ENCODE data around the gene ATP6V1F.

ATP6V1F gene

DNA sequence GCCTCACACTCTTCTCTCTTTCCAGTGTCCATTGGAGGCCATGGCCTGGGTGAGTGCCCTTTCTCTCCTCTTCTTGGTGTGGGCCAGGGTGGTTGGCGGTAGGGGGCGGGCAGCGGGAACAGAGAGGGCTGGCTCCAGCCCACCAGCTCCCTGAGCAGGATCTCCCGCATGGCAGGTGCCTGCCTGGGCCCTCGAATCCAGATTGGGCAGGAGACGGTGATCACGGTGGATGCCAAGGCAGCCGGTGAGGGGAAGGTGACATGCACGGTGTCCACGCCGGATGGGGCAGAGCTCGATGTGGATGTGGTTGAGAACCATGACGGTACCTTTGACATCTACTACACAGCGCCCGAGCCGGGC is 13.5 kb upstream of the ATP6V1F start:
- no peak for DNase-seq

DNA sequence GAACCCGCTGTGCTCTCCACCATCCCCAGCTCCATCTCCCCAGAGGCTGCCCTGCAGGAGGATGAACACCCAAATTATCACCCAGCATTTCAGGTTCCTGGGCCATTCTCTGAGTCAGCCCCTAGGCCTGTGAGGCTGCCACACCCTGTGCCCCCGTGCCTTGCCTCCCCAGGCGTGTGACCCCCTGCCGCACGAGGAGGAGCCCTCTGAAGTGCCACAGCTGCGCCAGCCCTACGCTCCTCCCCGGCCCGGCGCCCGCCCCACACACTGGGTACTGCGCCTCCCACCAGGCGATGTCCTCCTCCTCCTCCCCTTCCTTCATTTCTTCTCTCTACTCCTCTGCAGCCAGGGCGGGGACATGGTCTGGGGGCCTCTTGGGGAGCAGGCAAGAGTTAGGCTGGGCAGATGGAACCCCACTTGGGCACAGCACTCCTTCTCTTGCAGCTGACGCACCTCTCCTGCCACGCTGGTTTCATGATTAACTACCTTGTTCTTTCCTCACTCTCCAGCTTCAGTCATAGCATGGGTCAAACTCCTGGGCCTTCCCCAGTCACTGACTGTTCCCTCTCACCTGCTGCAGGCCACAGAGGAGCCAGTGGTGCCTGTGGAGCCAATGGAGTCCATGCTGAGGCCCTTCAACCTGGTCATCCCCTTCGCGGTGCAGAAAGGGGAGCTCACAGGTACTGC is 12.7 kb upstream of the ATP6V1F start:
- DNase-seq, result no peak

DNA sequence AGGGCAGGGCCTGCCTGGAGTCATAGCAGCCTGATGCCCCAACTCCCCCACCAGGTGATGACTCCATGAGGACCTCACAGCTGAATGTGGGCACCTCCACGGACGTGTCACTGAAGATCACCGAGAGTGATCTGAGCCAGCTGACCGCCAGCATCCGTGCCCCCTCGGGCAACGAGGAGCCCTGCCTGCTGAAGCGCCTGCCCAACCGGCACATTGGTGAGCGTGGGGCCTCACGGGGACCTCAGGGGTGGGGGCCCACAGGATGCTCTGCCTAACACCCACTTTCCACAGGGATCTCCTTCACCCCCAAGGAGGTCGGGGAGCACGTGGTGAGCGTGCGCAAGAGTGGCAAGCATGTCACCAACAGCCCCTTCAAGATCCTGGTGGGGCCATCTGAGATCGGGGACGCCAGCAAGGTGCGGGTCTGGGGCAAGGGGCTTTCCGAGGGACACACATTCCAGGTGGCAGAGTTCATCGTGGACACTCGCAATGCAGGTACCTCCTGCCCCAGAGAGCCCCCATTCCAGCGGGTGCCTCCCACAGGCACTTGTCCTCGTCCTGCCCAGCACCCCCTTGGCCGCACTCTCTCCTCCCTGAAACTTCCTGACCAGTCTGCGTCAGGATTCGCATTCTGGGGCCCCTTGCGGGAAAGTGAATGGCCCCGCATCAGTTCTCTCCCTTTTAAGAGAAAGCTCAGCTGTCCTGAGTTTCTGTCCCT is 10.0 kb upstream of the ATP6V1F start:
- no peak for DNase-seq

DNA sequence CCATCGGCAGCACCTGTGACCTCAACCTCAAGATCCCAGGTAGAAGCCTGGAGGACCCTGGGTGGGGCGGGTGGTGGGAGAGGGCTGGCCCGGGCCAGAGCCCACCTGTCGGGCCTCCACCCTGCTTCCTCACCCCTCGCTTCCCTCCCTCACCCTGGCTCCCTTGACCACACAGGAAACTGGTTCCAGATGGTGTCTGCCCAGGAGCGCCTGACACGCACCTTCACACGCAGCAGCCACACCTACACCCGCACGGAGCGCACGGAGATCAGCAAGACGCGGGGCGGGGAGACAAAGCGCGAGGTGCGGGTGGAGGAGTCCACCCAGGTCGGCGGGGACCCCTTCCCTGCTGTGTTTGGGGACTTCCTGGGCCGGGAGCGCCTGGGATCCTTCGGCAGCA is 8.9 kb upstream of the ATP6V1F start:
- DNase-seq, result no peak

DNA sequence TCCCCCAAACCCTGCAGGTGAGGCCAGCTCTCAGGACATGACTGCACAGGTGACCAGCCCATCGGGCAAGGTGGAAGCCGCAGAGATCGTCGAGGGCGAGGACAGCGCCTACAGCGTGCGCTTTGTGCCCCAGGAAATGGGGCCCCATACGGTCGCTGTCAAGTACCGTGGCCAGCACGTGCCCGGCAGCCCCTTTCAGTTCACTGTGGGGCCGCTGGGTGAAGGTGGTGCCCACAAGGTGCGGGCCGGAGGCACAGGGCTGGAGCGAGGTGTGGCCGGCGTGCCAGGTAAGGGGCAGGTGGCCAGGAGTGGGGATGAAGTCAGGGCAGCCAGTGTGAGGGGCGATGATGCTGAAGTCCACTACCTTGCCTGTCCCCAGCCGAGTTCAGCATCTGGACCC is 8.3 kb upstream of the ATP6V1F start:
- DNase-seq, result no peak

DNA sequence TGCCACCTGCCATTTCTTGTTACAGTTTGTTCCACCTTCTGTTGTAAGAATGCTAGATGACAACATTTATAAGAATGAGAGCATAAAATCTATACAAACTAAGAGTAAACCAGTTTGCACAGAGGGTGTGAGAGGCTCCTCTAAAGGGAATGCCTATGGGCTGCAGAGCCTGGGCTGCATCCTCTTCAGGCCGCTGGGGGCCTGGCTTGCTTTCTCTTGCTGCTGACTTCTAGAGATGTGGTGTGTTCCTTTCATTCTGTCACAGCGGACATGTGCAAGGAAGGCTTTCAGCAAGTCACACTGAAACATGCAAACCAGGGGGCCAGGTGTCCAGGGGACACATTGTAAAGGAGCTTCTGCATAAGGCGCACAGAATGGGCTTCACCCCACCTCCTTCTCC is 7.1 kb upstream of the ATP6V1F start:
- no peak for DNase-seq

DNA sequence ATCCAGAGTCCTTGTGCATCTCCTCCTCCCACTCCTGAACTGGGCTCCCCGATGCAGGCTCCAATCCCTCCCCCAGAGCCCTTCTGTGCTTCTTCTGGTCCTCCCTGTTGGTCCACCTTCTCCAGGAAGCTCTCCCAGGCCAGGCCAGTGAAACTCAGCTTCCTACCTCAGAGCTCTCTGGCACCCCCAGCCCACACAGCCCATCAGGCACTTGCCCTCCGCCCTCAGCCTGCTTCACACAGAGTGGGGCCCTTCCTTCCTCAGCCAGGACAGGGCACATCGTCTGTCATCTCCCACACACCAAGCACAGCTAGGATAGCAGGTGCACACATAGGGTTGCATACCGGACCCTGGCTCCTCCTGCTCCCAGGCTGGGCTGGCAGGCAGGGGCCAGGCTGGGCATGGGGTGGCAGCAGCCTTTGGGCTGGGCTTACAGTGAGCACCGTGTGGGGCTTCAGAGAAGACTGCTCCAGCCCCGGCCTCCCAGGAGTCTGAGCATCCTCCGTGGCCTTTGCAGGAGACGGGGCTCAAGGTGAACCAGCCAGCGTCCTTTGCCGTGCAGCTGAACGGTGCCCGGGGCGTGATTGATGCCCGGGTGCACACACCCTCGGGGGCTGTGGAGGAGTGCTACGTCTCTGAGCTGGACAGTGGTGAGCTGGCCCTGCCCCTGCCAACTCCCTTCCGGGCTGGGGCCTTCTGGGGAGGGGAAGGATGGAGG is 6.5 kb upstream of the ATP6V1F start:
- no peak for DNase-seq

DNA sequence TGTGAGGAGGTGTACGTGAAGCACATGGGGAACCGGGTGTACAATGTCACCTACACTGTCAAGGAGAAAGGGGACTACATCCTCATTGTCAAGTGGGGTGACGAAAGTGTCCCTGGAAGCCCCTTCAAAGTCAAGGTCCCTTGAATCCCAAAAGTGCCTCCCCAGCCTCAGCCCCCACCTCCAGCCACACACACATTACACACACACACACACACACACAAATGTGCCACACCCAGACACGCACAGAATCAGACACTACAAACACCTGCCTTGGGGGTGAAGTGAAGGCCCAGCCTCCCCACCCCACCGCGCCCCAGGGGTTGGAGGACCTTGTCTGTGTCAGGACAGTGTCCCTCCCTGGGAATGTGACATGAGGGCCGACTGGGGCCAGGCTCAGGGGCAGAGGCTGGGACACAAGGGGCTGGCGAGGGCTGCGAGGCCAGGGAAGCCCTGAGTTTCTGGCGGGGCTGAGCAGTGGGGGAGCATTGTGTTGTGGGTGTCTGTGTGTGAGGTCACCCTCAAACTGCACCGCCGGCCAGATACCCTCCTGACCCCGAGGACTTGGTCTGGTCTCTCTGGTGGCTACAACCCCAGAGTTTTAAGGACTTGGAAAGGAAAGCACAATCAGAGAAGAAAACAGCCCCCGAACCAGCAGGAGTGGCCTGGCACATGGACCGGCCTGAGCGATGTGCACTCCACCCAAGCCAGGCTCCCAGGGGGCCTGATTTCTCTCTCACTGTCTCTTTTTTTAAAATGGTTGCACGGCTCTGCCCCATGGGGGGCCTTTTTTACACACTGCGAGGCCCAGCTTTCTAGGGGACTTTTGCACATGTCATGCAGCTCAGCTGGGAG is 4.0 kb upstream of the ATP6V1F start:
- DNase-seq, result no peak

DNA sequence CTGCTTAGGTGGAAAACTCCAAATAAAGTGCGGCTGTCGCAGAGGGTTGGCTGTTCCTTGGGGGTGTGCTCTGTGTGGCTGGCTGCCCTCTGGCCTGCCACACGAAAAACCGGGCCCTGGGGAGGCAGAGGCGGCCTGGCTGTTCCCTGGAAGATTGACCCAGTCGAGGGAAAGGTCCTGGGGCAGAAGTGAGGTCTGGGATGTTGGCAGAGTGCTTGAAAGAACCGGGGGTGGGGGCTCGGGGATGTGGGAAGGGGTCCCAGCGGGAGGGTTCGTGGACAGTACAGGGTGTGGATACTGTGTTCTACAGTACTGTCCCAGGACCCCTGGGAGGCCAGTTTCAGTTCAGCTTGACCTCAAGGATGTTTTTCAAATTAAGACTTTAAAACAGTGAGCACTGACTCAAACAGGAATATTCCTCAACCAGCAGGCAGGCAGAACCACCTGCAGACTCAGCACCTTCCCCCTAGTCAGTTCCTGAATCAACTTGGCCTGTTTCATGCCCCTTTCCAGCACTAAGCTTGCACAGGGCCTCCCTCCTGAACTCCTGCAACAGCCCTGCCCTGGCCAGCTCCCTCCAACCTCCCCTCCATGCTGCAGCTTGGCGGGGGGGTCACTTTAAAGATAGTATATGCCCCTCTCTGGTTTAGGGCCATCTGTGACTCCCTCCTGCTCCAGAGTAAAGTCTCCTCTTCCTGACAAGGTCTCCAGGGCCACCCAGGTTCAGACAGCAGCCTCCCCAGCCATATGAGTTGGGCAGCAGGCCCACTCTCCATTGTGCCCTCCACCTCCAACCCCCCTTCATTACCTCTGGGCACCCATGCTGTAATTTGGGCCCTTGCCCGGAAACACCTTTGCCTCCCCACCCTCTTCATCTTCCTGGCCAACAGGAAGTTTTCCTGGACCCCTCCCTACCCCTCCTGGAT is 3.2 kb upstream of the ATP6V1F start:
- DNase-seq, result no peak

DNA sequence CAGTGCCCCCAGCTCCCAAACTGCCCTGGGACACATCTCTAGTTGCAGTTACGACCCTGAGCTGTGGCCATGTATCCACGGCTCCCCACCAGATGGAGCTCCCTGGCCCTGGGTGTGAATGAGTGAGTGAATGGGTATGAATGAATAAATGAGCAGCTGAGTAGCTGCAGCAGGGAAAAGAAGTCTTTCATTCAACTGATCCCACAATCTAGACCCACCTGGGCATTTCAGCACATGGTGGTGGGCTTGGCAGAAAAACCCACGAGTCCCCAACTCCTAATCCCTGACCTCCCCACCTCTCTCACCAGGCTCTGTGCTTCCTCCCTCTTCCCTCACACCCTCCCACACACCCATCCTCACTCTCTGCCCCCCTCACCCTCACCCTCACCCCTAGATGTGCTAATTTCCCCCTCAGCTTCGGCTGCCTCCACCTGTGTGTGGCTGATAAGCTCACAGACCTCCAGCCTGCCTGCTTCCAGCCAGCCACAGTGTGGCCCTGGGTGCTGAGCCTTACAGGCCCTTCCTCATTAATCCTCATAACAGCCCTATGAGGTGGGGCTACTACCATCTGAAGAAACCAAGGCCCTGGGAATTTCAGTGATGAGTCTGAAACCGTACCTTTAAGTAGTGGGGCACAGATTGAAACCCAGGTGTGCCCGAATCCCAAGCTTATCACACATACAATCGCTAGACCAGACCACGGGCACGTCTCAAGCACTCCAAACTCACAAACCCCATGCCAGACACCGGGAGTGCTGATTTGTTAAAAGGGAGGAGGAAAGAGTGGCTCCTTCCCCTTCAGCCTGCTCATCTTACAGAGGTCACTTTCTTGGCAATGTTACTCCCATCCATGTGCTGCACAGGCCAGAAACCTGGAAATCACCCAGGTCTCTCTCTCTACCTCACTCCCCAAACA is 2.2 kb upstream of the ATP6V1F start:
- DNase-seq, result no peak

DNA sequence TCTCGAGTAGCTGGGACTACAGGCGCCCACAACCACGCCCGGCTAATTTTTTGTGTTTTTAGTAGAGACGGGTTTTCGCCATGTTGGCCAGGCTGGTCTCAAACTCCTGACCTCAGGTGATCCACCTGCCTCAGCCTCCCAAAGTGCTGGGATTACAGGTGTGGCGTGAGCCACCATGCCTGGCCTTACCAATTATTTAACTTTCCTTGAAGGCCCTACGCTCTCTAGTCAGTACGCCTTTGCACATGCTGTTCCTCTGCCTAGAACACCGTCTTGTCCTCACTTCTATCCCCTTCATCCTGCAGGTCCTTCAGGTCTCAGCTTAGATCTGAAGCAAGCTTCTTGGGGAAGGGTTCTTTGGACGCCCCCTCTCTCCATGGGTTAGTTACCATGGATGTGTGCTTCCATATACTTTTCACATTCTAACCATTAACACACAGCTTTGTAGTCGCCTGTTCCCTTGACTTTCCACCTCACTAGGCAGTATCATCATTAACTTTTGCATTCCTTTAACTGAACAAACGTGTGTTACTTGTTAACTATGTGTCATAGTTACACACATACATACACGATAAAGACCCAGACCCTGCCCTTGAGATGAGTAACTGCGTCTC is 592 bp upstream of the ATP6V1F start:
- no peak for DNase-seq

DNA sequence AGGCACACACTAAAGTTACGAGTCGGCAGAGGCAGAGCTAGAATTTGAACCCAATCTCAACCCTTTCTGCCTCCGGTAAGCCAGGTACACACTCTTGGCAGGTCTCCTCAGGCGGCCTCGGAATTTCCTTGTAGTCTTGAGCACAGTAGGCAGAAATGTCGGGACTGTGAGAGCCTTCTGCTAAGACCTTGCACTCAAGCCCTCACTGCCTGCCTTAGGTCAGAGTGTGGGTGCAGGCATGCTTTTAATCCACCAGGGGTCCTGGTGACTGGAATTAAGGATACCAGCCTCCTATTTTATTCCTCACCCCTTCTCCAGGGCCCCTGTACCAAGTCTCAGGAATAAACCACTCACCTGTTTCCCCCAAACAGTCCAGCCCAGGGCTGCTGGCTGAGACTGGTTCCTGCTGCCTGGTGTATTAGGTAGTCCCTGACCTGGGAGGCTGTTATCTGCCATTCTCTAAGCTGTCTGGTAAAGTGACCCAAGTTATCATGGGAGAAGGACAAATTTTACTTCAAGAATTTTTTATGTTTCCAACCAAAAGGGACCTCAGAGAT is 855 bp downstream of the ATP6V1F start:
- DNase-seq, result peak; percentile 63

DNA sequence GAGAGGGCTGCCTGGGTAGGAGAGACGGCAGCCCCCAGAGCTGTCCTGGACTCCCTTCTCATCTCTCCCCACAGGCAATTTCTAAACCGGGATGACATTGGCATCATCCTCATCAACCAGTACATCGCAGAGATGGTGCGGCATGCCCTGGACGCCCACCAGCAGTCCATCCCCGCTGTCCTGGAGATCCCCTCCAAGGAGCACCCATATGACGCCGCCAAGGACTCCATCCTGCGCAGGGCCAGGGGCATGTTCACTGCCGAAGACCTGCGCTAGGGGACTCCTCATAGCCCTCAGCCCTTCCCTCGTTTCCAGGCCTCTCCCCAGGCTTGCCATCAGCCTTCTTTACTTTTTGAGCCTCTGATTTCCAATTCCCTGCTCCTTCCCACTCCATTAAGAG is 2.6 kb downstream of the ATP6V1F start:
- DNase-seq, result no peak

DNA sequence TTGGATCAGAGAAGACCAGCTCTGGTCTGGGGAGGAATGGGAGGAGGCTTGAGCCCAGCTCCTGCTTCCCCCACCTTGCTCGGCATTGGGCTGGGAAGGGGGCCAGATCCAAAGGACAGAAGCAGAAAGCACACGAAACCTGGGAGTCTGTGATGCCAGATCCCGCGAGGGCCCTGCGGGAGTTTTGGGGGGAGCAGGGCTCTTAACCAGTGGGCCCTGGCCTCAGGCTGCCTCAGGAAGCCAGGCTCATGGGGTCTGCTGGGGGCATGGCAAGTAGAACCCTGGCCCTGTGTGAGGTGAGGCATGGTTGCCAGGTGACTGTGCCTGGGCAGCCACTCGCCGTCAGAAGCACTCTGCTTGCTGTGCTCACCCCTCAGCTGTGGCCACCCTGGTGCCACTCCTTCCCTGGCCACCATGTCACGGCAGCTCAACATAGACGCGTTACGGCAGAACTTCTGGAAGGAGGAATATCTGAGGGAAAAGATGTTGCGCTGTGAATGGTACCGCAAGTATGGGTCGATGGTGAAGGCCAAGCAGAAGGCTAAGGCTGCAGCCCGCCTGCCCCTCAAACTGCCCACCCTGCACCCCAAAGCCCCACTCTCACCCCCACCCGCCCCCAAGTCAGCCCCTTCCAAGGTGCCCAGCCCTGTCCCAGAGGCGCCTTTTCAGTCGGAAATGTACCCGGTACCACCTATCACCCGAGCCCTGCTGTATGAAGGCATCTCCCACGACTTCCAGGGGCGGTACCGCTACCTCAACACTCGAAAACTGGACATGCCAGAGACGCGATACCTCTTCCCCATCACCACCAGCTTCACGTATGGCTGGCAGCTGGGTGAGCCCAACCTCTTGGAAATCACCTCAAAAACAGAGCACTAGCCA is 3.6 kb downstream of the ATP6V1F start:
- no peak for DNase-seq

DNA sequence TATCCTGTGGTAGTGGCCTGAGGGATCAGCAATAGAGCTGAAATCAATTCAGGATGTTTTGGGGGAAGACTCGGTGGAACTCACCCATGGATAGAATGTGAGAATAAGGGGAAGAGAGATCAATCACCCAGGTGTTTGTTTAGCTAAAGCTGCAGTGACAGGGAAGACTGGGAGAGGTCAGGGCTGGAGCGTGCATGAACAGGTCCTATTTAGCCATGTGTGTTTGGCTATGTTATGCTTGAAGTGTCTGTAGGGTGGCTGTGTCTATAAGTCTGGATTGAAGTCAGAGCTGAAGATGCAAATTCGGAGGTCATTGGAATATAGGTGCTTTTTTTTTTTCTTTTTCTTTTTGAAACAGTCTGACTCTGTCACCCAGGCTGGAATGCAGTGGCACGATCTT is 4.6 kb downstream of the ATP6V1F start:
- DNase-seq, result no peak

DNA sequence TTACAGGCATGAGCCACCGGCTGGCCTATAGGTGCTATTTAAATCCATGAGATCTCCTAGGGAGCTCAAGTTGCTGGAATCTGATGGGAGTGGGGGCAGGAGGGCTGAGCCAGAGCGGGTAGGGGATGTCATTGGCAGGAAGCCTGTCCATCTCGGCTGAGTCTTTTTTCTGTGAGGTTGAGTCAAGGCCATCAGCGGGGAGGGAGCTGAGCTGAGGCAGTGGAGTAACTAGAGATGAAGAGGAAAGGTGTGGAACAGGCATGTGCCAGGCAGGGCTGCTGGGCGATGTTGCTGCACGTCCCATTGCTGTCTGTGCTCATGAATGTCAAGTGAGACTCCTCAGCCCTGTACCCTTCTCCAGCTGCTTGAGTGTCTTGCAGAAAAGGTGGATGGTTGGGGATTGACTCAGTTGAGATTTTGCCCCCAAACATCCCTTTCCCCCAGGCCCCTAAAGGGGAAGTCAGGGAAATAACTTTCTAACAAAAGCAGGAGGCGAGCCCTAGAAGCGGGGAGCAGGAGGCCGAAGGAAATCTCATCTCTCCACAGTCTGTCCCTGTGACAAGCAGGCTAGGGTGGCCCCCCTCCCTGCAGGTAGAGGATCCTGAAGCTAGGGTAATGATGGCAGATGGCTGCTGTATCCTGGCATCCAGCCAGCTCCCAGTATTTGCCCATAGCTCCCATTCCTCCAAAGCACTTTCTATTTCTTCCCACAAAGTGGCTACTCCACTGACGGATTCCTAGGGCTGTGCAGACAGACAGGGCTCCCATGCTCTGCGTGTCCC is 5.4 kb downstream of the ATP6V1F start:
- no peak for DNase-seq

DNA sequence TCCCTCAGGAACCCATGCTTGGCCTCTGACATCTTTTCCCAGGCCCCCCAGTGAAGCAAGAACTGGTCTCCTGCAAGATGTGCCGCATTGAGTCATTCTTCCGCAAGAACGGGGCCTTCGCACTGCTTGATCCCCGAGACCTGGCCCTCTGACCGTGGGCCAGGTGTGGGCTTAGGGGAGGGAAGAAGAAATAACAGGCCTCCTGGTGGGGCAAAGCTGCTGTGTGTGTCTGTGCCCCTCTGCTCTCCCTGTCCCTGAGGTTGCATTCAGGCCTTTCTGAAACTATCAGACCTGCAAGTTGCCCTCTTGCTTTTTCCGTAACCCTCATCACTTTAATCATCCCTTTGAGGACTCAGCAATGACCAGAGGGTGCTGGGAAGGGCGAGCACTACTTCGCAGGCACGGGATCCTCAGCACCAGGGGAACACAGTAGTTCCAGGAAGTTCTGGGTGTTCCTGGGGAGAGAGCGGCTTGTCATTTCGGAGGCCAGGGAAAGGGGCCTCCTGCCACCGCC is 6.0 kb downstream of the ATP6V1F start:
- DNase-seq, result no peak
